Measurements from ENCODE around the gene CFL1. TPM values are rescaled to one million over a fixed set of nuclear protein-coding genes. Genes with fewer than 3 reads are reported as not detected.

Gene CFL1
- total and polyA plus RNA-seq, 10 of the 15 experiments (the other 5 are each of a cell fraction or from before 2014, with no cell fraction given): 164 to 2,994 (median 1,500) TPM

DNA sequence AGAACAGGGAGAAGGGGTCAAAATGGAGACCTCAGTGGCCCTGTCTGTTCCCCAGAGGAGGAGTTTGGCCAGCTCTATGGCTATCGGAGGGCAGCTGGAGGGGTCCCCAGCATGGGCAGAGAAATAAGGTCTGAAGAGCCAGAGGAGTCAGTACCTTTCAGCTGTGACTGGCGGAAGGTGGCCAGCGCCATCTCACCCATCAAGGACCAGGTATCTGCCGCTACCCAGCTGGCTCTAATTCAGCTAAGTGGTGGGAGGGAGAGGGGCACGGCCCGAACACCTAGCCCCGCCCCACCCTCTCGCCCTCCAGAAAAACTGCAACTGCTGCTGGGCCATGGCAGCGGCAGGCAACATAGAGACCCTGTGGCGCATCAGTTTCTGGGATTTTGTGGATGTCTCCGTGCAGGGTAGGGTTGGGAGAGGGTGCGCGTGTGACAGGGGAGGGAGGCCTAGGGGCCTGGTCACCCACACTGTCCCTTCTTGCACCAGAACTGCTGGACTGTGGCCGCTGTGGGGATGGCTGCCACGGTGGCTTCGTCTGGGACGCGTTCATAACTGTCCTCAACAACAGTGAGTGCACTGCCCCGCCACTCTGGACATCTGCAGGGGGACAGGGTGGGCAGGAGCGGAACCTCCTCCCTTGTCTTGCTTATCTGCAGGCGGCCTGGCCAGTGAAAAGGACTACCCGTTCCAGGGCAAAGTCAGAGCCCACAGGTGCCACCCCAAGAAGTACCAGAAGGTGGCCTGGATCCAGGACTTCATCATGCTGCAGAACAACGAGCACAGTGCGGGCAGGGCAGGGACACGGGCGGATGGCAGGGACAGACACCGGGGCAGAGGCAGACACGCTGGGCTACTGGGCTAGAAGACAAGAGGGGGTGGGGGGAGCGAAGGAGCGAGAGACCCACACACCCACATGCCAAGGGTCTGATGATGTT is 24.4 kb upstream of the CFL1 start:
- SMC1A ChIA-PET (ENCODE audit: uncharacterized antibody, unreplicated experiment): no interaction called here
- Histone ChIP-seq H3K79me2 (ENCODE audit: control insufficient read depth, insufficient read depth, low read length) (peaks cover 6% of the 10 kb centered on the region), H3K9me3 (replicated peaks; ENCODE audit: control insufficient read depth, insufficient read depth, low read length) (no peaks in the 10 kb centered on the region), H3K4me1 (ENCODE audit: control insufficient read depth, insufficient read depth, low read length) (peaks cover 17% of the 10 kb centered on the region), H3K9ac (ENCODE audit: control insufficient read depth, insufficient read depth, low read length) (no peak overlapping the region), H3K27ac (ENCODE audit: control insufficient read depth, insufficient read depth) (no peak overlapping the region), H3K36me3 (ENCODE audit: control insufficient read depth in 2 of 2, insufficient read depth in 2 of 2, low read length in 1 of 2) (peaks cover 12 to 25% of the 10 kb centered on the region in 2 experiments), H4K20me1 (ENCODE audit: control insufficient read depth, insufficient read depth) (no peaks in the 10 kb centered on the region), H3K4me2 (ENCODE audit: control insufficient read depth, insufficient read depth) (no peak overlapping the region), H2AFZ (ENCODE audit: control insufficient read depth, low read depth, low read length) (no peak overlapping the region), H3K27me3 (replicated peaks in 1 of 2; ENCODE audit: control insufficient read depth in 2 of 2, insufficient read depth in 2 of 2, low read length in 1 of 2) (no peaks in the 10 kb centered on the region), H3K4me3 (no peak overlapping the region)
- DNase-seq (ENCODE audit: low read depth, low spot score): no peak
- no peak for TF ChIP-seq EGR1 (IDR thresholded peaks at IDR 0.05; ENCODE audit: borderline replicate concordance in 1 of 2, low read depth in 2 of 2, low read length in 2 of 2)
- TF ChIP-seq RBBP5 (conservative IDR thresholded peaks at IDR 0.05): no peak
- RAD21 ChIA-PET (ENCODE audit: unreplicated experiment): interaction anchor here (1.6 kb wide), 1 partner anchor 171 kb away, joined by 3 read pairs; no protein-coding TSS in a partner anchor
- FAIRE-seq: no peak
- CTCF ChIA-PET: interaction anchor here (1.5 to 11.0 kb wide), 3 partner anchors 8 to 109 kb away, joined by 5 to 167 read pairs (median 5); partner anchors contain the start of gene CCDC85B
- no TSS peak for BruUV-seq (replicated peaks)
- 89% methylated on average over 29 of the region's 30 CpGs for WGBS (ENCODE audit: insufficient coverage, insufficient replicate concordance, low lambda C conversion rate, missing lambda C conversion rate)
- POLR2A ChIA-PET: interaction anchor here (0.5 to 2.6 kb wide), 4 partner anchors 8 to 340 kb away, joined by 3 to 8 read pairs (median 4); partner anchors contain the start of gene CCDC85B
- intact Hi-C loops (cut with micrococcal nuclease; ENCODE audit: unreplicated experiment) (no loop called here), in situ Hi-C loops (cut with MboI) (loop anchor here (5.0 kb wide), 1 partner anchor 105 kb away; no protein-coding TSS in a partner anchor)
- ATAC-seq: no peak

DNA sequence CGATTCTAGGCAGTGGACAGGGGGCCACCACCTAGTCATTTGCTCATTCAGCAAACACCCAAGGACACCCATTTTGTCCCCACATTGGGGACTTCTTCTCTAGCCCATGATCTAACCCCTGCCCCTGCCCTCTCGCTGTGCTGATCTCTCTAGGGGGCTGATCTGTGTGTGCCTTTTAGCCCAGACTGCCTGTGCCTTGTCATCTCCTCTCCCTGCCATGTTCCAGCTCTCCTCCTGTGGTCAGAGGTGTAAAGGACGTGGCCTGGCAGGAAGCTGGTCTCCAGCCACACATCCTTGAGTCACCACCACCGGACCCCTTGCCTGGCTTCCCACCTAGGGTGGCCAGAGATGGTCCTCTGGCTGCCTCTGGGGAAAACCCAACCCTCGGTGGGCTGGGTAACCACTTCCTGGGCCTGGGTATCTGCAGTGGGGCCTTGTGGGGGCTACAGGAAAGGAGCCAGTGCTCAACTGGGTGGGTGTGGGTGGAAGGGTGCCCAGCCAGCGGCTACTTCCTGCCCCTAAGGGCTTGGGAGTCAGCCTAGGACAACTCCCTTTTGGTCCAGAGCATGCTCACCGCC is 23.0 kb upstream of the CFL1 start:
- Histone ChIP-seq H3K4me1 (ENCODE audit: control insufficient read depth, insufficient read depth, low read length) (peaks cover 12% of the 10 kb centered on the region), H3K27me3 (replicated peaks in 1 of 2; ENCODE audit: control insufficient read depth in 2 of 2, insufficient read depth in 2 of 2, low read length in 1 of 2) (no peaks in the 10 kb centered on the region), H2AFZ (ENCODE audit: control insufficient read depth, low read depth, low read length) (no peak overlapping the region), H3K36me3 (ENCODE audit: control insufficient read depth in 2 of 2, insufficient read depth in 2 of 2, low read length in 1 of 2) (peaks cover 12 to 20% of the 10 kb centered on the region in 2 experiments; a peak in 3 of 4 replicates), H3K4me3 (no peak overlapping the region), H3K79me2 (ENCODE audit: control insufficient read depth, insufficient read depth, low read length) (peaks cover 4% of the 10 kb centered on the region), H3K4me2 (ENCODE audit: control insufficient read depth, insufficient read depth) (no peak overlapping the region), H3K9ac (ENCODE audit: control insufficient read depth, insufficient read depth, low read length) (no peak overlapping the region; the same call in 1 of the 2 replicates), H4K20me1 (ENCODE audit: control insufficient read depth, insufficient read depth) (no peaks in the 10 kb centered on the region), H3K27ac (ENCODE audit: control insufficient read depth, insufficient read depth) (peak overlapping the region; percentile 4; the same call in 1 of the 2 replicates), H3K9me3 (replicated peaks; ENCODE audit: control insufficient read depth, insufficient read depth, low read length) (no peaks in the 10 kb centered on the region)
- ChIA-PET CTCF (interaction anchor here (1.0 to 11.0 kb wide), 4 partner anchors 9 to 110 kb away, joined by 4 to 167 read pairs (median 5); partner anchors contain the start of gene CCDC85B), RAD21 (ENCODE audit: unreplicated experiment) (no interaction called here), SMC1A (ENCODE audit: uncharacterized antibody, unreplicated experiment) (no interaction called here), POLR2A (interaction anchor here (0.7 to 2.6 kb wide), 3 partner anchors 10 to 98 kb away, joined by 3 to 8 read pairs (median 3); partner anchors contain the start of gene CCDC85B)
- WGBS (ENCODE audit: insufficient coverage, insufficient replicate concordance, low lambda C conversion rate, missing lambda C conversion rate): 40% methylated on average over 7 of the region's 7 CpGs
- in situ Hi-C loops (cut with MboI): loop anchor here (5.0 kb wide), 1 partner anchor 106 kb away; no protein-coding TSS in a partner anchor
- intact Hi-C loops (cut with micrococcal nuclease; ENCODE audit: unreplicated experiment): no loop called here
- ATAC-seq (no peak; the same call in 2 of the 3 replicates), DNase-seq (ENCODE audit: low read depth, low spot score) (no peak), FAIRE-seq (no peak)
- TF ChIP-seq ASH2L (IDR thresholded peaks at IDR 0.05; ENCODE audit: borderline replicate concordance, low read depth): no peak
- peak; percentile 43 for TF ChIP-seq POLR2A (IDR thresholded peaks at IDR 0.05; ENCODE audit: low read depth, low read length)
- TF ChIP-seq, protein P1, sequence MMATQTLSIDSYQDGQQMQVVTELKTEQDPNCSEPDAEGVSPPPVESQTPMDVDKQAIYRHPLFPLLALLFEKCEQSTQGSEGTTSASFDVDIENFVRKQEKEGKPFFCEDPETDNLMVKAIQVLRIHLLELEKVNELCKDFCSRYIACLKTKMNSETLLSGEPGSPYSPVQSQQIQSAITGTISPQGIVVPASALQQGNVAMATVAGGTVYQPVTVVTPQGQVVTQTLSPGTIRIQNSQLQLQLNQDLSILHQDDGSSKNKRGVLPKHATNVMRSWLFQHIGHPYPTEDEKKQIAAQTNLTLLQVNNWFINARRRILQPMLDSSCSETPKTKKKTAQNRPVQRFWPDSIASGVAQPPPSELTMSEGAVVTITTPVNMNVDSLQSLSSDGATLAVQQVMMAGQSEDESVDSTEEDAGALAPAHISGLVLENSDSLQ (IDR thresholded peaks at IDR 0.05): no peak
- no peak for TF ChIP-seq EGR1 (IDR thresholded peaks at IDR 0.05; ENCODE audit: borderline replicate concordance in 1 of 2, low read depth in 2 of 2, low read length in 2 of 2)
- BruUV-seq (replicated peaks): no TSS peak

Measured in GM12878 (cell line).